ENCODE results near the gene SLC6A16. TPM values are rescaled to one million over a fixed set of nuclear protein-coding genes. Genes with fewer than 3 reads are reported as not detected.

SLC6A16 gene
- total RNA-seq, 1 experiment from 2014 or later = 3.2 TPM

DNA sequence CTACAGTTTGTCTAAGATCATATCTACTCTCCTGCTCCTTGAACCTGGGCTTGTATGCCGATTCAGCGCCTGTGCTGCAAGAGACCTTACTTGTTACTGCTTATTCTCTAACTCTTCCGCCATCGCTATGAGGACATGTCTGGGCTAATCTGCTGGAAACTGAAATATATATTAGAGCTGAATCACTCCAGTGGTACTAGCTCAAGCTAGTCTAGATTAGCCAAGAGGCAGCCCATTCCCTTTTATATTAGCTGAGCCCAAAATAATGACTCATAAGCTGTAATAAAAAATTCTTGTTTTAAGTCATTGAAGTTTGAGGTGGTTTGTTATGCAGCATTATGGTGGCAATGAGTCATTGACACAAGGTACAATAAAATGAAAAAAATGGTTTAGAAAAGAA lies 52.8 kb downstream of the SLC6A16 start:
- Mint-ChIP-seq H3K36me3 (ENCODE audit: insufficient read depth in 1 of 3, low read depth in 3 of 3) (peaks cover 7 to 18% (median 13%) of the 10 kb centered on the region in 3 experiments), H3K9me3 (peaks cover 22 to 26% of the 10 kb centered on the region in 2 experiments), H3K27me3 (ENCODE audit: low read depth) (peaks cover 8% of the 10 kb centered on the region; the same call in 1 of the 2 replicates), H3K4me1 (peaks cover 2 to 5% of the 10 kb centered on the region in 2 experiments; a peak in 1 of 4 replicates), H3K27ac (no peak overlapping the region; a peak in 1 of 7 replicates), H3K4me3 (no peak overlapping the region)
- no peak overlapping the region for H2AFZ ChIP-seq (ENCODE audit: low read length)
- H3K79me2 ChIP-seq (ENCODE audit: insufficient read depth, low read length) = no peaks in the 10 kb centered on the region
- no peak overlapping the region for H2BK20ac ChIP-seq (ENCODE audit: low read depth, low read length, poor library complexity, severe bottlenecking)
- no peaks in the 10 kb centered on the region for H4K20me1 ChIP-seq (ENCODE audit: control insufficient read depth, insufficient read depth, insufficient read length)
- no peak overlapping the region for H3K23ac ChIP-seq (ENCODE audit: insufficient read length, low read depth, low read length)
- no peak overlapping the region for H4K5ac ChIP-seq (ENCODE audit: insufficient read length, low read depth, low read length)
- H3K14ac ChIP-seq (ENCODE audit: insufficient read depth, low read length) = no peak overlapping the region
- no peak overlapping the region for H4K91ac ChIP-seq (ENCODE audit: insufficient read length, low read depth, low read length)
- no peak overlapping the region for H2BK5ac ChIP-seq (ENCODE audit: insufficient read length, low read length)
- H3K4ac ChIP-seq (ENCODE audit: low read depth, low read length) = no peak overlapping the region
- no peaks in the 10 kb centered on the region for H3K4me1 ChIP-seq (ENCODE audit: insufficient read depth, low read length)
- H3K9ac ChIP-seq (ENCODE audit: extremely low read depth, insufficient read length, low read length) = no peak overlapping the region
- H3K27me3 ChIP-seq (ENCODE audit: insufficient read depth, low read length) = no peaks in the 10 kb centered on the region
- no peak overlapping the region for H3K56ac ChIP-seq (ENCODE audit: insufficient read length, low read depth, low read length)
- H2BK120ac ChIP-seq (ENCODE audit: low read depth, low read length, poor library complexity, severe bottlenecking) = no peak overlapping the region
- no peak overlapping the region for H3T11ph ChIP-seq (ENCODE audit: low read length)
- no peak overlapping the region for H3K18ac ChIP-seq (ENCODE audit: insufficient read length, low read depth, low read length)
- no peak overlapping the region for H3K4me2 ChIP-seq (ENCODE audit: insufficient read depth, insufficient read length, low read length)
- H2BK12ac ChIP-seq (ENCODE audit: insufficient read length, low read depth, low read length) = no peak overlapping the region
- no peak overlapping the region for H3K27ac ChIP-seq (ENCODE audit: insufficient read length, low read depth, low read length)
- no CpG with 5 or more reads among the region's 4 CpGs for WGBS (ENCODE audit: extremely low coverage, insufficient read length, low lambda C conversion rate)
- no peak for DNase-seq
- H3K23me2 ChIP-seq (ENCODE audit: insufficient read length, low read depth, low read length, poor library complexity, severe bottlenecking) = no peaks in the 10 kb centered on the region
- no peaks in the 10 kb centered on the region for H3K9me3 ChIP-seq (ENCODE audit: control insufficient read depth, low read depth, low read length)
- H4K8ac ChIP-seq (replicated peaks; ENCODE audit: insufficient read length, low read depth, low read length) = no peak overlapping the region
- H3K79me1 ChIP-seq (ENCODE audit: insufficient read depth, low read depth, low read length, poor library complexity, severe bottlenecking) = no peaks in the 10 kb centered on the region
- H2AK5ac ChIP-seq (ENCODE audit: insufficient read length, low read length) = no peak overlapping the region
- TF ChIP-seq, protein P1, sequence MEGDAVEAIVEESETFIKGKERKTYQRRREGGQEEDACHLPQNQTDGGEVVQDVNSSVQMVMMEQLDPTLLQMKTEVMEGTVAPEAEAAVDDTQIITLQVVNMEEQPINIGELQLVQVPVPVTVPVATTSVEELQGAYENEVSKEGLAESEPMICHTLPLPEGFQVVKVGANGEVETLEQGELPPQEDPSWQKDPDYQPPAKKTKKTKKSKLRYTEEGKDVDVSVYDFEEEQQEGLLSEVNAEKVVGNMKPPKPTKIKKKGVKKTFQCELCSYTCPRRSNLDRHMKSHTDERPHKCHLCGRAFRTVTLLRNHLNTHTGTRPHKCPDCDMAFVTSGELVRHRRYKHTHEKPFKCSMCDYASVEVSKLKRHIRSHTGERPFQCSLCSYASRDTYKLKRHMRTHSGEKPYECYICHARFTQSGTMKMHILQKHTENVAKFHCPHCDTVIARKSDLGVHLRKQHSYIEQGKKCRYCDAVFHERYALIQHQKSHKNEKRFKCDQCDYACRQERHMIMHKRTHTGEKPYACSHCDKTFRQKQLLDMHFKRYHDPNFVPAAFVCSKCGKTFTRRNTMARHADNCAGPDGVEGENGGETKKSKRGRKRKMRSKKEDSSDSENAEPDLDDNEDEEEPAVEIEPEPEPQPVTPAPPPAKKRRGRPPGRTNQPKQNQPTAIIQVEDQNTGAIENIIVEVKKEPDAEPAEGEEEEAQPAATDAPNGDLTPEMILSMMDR (conservative IDR thresholded peaks at IDR 0.05) = no peak
- H2BK15ac ChIP-seq (ENCODE audit: low read depth, low read length) = no peak overlapping the region
